HG03196 (cell line): ENCODE measurements around the gene KIRREL1.

ENCODE experiments used
- ATAC-seq: cut with Tn5 transposase; IDR thresholded peaks from one replicate; pipeline ENCODE4 v1.9.1; 2021; ENCODE audit not compliant: unreplicated experiment

KIRREL1 gene

DNA sequence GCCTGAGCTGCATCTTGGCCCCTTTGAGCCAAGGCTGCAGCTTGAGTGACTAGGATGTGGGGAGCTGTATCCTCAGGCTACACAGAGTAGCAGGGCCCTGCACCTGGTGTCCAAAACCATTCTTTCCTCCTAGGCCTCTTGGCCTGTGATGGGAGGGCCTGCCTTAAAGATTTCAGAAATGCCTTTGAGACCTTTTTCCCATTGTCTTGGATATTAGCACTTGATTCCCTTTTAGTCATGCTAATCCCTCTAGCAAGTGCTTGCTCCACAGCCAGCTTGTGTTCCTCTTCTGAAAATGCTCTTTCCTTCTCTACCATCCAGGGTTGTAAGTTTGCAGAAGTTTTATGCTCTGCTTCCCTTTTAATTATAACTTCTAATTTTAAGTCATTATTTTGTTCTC lies 21.7 kb upstream of the KIRREL1 start:
- no peak for ATAC-seq

DNA sequence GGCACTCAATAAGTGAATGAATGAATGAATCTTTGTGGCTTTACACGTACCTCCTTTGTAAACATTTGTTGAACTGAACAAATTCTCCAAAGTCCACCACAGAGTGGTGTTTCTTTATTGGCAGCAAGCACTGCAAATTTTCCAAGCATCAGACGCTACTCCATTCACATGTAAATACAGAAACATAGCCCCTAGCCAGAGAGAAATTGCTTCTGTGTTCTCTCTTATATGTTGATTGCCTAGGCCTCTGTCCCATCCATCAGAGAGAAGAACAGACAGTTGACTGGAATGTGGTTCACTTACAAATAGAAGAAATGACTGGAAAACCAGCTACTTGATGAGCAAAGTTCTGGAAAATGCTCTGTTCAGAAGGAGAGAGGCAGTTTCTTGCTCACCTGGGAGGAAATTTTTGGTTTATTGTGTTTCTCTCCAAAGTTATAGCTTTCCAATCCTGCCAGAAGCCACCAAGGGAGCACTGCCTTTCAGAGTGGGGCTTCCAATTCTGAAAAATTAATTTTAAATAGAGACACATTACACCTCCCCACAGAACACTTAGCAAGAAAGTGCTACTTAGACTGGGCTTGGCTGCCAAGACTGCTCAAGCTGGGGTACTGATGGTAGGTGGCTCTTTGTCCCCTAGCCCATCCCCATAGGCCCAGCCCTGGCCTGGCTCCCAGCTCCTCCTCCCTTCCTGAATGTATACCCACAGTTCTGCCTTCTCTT lies 18.1 kb upstream of the KIRREL1 start:
- no peak for ATAC-seq

DNA sequence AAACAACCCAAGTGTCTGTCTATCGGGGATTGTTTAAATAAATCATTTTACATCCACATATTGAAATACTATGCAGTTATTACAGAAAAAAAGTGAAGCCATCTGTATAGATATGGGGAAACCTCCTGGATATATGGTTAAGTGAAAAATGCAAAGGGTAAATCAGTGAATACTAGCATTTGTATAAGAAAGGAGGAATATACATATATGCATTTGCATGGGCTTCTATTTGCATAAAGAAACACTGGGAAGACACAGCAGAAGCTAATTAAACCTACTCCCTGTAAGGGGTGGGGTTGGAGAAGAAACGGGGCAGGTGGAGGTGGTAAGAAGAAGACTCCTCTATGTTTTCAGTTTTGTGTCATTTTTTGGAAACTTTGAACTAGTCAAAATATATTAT lies 16.6 kb upstream of the KIRREL1 start:
- ATAC-seq: no peak

DNA sequence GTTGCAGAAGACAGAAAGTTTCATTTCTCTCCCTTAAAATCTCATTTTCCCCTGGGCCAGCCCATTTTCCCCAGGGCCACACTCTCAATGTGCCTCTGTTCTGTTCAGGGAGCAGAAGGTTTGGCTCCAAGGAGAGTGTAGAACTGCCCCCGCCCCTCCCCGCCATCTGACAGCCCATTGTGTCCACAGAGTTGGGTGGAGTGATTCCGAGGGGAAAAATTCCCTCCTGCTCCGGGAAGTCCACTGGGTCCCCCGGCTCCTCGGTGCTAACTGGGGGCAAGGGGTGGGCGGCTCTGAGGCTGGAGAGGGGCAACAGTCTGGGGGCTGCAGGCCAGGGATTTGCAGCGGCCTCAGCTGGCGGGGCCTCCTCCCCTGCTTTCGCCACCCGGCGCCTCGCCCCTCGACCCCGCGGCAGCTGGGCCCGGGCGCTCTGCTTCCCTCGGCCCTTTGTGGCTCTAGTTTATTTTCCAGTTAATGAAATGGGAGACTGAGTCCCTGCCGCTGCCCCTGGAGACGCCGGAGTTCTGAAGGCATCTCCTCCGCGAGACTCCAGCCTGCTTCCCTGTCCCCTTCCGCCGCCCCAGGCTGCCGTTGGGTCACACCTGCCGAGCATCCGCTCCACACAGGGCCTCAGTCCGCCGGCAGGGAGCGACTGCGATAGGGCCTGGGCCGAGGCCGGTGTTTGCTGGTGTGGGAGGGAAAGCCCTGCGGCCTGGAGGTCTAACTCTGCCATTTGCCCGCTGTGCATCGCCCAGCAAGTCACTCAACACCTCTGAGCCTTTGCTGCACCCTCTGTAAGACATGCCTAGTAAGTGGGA lies 14.7 kb upstream of the KIRREL1 start:
- ATAC-seq: no peak

DNA sequence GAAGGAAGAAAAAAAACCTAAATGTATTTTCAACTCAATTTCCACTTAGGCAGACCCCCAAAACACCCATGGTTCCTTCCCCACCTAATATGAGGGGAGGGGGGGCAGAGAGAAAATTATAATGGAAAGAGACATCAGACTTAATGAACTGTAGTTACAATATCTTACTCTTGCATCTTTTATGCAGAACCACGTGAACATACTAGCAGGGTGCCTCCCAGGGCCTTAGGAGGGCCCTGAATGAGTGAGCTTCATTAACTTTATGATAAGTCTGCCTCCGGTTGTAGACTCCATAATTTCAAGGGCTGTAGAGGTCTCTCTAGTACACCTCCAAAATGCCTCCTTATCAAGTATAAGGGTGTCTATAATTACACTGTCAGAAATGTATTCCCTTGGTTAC lies 11.3 kb upstream of the KIRREL1 start:
- no peak for ATAC-seq

DNA sequence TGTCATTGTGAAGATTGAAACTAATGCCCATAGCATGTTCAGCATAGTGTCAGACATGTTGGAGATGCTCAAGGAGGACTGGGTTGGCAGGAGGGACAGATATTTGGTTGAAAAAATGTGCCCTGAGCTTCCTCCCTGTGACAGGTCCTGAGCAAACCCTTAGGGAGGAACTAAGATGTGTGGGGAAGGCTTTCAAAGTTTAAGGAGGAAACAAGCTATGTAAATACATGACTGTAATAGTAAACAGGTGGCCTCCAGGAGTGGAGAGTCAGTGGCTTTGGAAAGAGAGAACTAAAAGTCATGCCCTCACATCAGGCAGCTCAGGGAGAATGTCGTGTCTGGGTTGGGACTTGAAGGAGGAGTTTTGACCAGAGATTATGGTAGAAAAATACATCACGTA lies 9.7 kb upstream of the KIRREL1 start:
- no peak for ATAC-seq

DNA sequence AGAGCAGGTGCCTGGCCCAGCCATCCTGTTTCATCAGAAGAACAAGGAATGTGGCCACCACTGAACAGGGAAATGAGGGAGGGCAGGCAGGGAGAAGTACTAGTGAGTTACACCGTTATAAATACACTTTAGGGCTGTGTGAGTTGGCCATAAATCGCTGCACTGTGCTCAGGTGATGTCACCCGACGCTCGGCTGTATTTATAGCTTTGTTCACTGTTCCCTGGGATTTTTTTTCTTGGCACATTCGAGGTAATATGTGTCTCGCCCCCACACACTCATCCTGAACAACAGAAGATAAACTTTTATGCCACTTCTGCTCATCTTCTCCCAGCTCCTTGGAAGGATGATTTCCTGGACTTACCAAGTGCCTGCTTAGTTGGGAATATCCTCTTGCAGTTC lies 9.0 kb upstream of the KIRREL1 start:
- no peak for ATAC-seq

DNA sequence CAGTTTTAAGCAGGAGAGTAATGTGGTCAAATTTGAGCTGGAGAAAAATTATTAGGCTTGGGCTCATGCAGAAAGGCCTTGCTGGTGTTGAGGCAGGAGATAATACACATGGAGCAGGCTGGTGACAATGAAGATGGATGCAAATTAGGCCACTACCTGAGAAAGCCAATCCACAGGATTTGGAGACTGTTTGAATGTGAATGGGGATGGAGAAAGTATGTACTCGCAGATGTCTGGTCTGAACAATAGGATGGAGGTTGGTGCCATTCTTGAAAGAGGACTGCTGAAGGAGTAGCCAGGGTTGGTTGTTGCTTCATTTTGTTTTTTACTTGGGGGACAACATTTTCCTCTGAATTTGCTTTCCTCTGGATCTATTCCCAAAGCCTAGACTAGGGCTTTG lies 8.0 kb upstream of the KIRREL1 start:
- no peak for ATAC-seq

DNA sequence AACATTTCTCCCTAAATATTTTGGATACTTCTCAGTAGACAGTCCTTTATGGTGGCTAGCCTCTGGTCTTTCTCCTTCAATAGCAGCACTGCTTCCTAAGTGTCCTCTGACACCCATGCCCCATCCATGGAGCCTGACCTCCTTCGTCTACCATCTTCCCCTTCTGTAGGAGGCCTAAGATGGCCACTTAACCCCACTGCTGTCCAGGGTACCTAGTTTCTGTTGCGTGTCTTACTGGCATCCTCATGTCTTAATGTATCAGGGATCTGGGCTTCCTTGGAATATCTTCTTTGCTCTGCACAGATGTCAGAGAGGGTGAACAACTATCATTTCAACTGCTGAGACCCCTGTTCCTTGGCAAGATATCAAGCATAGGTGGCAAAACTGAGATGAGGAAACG lies 5.4 kb upstream of the KIRREL1 start:
- ATAC-seq: no peak

DNA sequence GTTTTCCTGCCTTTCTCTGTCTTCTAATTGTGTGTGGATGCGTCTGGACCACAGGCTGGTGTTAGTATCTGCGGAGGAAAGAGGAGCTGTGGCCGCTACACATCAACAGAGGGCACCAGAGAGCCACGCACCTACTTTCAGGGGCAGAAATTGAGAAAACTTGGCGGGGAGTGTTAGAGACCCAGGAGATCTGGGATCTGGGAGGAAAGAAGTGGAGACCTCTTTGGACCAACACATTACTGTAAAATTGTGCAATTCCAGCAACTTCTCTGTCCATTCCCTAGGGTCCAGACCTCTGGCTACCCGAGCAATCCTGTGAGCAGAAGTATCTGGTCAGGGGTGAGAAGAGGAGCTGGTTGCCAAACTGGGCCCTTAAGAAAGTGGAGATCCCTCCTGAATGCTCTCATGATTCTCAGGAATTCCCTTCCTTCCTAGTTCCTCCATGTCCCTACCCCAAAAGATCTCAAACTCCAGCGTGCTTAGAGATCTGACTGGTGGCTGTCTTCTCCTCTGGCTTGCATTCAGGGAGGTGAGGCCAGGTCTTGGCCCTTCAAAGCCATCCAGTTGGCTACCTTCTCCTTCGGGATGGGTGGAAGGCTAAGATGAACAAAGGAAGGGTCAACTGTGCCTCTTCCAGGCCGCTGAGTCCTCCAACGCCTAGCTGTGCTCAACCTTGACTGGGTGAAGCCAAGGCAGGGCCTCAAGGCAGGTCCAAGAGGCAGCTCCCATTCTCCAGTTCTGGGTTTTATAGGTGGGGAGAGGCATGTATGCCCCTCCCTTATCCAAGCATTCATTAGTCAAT lies 1.2 kb upstream of the KIRREL1 start:
- no peak for ATAC-seq

DNA sequence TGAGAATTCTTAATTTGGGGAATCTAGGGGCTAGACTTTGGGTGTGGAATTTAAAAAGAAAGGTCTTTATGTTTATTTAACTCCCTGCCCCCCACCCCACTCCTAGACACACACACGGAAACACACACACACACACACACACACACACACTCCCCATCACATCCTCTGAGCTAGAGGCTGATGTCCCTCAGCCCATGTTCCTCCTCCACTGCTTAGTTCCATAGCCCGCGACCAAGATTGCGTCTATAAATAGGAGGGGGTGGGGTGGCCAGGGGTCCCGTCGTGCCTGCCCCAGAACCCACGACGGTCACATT lies 655 bp upstream of the KIRREL1 start:
- ATAC-seq: no peak

DNA sequence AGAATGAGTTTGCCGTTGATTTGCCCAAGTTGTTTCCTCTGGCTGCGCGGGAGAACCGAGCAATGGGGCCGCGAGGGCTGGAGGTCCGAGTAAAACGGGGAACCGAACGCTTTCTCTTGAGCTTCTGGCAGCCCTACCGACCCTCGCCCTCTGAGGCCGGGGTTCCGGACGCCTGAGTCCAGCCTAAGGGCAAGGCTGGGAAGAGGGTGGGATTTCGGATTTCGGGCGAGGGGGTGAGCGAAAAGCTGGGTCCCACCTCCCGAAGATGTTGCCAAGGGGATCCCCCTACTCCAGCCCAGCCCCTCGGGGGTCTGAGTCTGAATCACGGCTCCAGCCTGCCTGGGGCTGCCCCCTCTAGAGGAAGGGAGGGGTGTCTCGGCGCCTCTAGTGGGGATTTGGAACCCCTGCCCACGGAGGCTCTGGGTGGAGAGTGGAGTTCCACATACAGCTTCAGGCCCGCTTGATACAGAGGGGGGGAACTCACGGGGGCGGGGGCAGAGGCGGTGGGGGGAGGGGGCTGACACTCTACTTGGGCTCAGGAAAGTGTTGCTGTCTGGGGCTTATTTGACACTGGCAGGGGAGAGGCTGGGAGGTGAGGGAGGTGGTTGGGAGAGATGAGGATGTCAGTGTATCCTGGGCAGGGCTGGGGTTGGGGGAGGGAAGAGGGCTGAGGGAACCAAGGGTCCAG lies 617 bp downstream of the KIRREL1 start:
- no peak for ATAC-seq

DNA sequence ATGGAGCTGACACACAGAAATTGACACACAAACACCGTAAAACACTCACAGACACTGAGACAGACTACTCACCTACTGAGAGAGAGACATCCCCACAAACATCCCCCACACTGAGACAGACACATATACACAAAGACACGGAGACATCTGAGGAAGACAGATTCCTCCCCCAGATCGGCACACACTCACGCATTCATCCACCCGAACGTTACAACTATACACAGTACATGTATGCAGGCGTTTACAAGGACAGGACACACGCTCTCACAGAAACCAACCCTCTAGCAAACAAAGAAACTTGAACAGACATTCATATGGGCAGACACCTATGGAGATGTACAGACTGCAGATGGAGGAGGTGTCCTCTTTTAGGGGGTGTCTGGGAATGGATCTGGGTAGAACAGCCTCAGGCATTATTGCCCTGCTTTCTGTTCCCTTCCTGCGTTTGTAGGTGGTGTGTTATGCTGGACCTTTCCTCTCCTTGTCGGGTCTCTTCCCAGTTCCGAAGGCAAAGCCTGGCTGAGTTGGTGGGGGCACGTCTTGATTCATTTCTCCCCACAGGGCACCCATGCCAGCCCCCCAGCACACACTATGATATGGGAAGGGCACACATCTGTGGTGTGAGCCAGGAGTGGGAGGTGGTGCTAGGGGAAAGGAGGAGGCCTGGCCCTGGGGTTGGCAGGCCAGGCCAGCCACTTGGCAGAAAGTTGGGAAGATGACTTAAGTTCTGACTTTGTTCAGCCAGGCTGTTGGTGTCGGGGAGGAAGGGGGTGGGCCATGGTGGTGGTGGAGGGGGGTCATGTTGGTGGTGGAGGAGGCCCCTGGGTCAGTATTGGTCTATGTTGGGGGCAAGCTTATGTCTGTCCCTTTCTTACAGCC lies 1.5 kb downstream of the KIRREL1 start:
- no peak for ATAC-seq

DNA sequence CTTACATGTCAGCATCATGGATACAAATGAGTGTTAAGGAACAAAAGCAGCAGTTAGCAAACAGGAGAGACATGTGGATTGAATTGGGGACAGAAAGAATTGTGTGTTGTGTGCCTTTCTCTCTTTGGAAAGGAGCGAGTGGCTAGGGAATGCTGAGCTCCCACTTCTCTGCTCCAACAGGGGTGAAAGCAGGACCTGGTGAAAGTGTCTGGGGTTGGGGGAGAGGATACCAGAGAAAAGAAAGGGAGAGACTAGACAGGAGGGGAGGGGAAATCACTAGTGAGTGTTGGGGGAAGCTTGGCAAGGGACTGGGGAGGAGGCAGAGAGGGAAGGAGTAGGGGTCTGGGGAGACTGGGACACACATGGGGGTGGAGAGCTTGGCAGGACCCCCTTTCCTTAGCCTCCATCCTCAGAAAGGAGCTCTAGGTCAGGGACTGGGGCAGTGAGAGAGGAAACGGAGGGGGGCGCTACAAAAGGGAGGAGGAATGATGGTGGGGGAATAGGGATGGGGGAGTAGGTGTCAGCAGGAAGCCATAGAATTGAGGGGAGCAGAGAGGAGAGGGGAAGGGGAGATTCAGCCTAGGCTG lies 2.2 kb downstream of the KIRREL1 start:
- ATAC-seq: no peak

DNA sequence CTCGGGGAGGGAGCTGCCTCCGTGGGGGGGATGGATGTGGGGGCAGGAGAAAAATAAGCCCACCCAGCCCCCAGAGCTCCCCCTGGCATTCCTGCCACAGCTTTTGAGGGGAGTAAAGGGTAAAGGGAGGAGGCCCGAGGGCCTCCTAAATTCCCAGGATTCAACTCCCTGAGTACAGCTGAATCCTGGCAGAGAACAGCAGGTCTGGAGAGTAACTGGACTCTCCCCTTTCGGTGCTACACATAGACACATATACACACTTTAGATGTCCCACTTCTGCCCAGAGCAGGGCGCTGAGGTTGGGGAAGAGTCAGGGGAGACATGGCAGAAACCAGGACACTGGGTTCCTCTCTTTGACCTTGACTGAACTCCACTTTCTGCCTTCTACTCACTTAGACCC lies 3.0 kb downstream of the KIRREL1 start:
- ATAC-seq: no peak

DNA sequence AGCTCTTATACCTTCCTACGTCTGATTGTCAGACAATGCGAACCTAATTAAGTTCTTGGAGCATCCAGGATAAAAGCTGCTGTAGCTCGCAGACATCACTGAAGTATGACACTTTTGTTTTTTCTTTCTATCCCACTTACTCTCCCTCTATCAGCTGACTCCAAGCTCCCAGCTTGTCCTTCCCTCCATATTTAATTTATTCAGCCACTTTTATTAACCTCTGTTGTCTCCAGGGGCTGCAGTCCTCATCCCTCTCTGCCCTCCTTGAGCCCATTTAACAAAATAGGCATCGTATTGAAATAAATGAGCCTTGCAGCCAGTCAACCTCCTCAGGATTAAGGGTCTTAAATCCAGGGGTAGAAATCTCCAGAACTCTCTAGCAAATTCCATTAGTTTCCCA lies 7.1 kb downstream of the KIRREL1 start:
- ATAC-seq: no peak

DNA sequence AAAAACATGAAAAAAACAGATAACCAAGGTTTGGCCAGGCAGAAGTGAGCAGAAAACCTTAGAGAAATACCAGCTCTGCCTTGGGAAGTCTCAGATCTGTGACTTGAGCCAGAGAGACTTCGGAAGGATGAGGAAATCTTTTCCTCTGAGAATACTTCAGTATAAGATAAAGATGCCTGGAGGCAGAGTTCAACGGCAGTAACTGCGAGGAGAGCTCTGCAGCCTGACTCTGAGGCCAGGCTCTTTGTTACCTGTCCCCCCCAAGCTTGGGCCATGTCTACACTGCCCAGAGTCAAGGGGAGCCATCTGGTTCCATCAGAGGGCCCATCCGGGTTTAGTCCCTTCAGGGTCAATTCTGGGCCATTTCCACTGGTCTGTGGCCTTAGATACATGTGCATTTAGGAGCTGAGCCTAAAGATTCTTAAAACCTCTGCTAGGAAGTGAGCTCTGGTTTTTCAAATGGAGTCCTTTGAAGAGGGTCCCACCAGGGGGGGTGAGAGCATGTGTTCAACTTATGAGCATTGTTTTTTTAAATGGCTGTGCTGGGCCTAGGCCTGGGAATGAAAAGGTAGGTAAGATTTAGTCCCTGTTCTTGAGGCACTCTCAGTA lies 8.7 kb downstream of the KIRREL1 start:
- ATAC-seq: no peak

DNA sequence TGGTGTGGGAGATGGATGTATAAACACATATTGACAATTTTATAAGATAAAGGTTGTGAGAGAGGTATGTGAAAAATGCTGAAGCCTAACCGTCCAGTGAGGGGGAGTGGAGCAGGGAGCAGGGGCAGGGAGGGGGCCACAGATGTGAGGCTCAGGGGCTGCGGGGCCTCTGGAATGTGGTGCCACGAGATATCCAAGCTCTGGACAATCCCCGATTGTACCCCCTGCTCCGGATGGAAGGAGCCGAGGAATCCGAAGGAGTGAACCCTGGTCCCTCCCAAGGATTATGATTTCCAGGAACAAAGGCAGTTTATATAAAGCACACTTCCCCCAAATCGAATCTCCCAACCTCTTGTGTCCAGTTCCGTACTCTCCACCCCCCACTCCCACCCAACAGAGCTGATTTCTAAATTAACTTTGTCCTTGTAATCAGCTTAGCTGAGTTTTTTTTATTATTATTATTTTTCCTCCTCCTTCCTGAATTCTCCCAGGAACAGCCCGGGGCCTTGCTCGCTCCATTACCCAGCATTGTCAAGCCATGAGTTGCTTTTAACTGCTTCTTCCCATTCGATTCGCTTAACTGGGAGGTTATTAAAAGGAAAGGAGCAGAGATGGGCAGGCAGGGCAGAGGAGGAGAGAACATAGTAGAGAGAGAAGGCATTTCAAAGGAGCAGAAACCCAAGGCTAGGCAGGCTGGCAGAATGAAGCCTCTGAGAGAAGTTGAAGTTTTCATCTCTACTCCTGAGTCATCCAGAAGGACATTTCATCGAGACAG lies 9.4 kb downstream of the KIRREL1 start:
- ATAC-seq: no peak

DNA sequence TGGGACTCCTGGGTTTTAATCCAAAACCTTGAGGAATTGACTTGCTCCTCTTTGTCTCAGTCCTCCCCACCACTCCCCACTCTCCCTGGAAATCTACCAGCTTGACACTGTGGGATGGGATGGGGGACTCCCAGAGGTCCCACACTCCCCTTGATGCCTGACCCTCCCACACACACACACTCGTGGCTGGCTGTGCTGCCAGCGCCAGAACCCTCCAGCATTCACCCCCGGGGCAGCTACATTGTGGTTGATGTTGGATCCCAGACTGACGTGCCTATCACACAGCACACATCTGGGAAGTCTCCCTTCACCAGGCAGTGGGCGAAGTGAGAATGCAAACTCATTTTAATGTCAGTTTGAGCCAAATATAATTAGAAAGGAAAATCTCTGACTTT lies 10.0 kb downstream of the KIRREL1 start:
- no peak for ATAC-seq
